Endothelial cell of umbilical vein (primary cell): Measurements from ENCODE around the gene RGS7. TPM values are rescaled to one million over a fixed set of nuclear protein-coding genes. Genes with fewer than 3 reads are reported as not detected.

Experiments
- BruUV-seq: library from RNA; stranded (reverse); fragments of 400-500 nt; replicated peaks from 2 replicates; lab custom pipeline; 2021; lab: Mats Ljungman, UMichigan
- CTCF ChIA-PET: fragments of 300-600, 350-600 bp; sonication (Branson Sonifier 250); formaldehyde crosslinking; loops from one replicate; lab custom pipeline; 2021; ENCODE audit warnings: antibody characterized with exemption, inconsistent platforms; lab: Charles Lee
- POLR2A ChIA-PET: fragments of 300-600, 350-600 bp; sonication (Branson Sonifier 250); formaldehyde crosslinking; loops from one replicate; lab custom pipeline; 2021; ENCODE audit warnings: antibody characterized with exemption, inconsistent platforms; lab: Charles Lee
- DNase-seq: peaks from one replicate; pipeline ENCODE4 v3.0.0-alpha.2; 2011; ENCODE audit warnings: low read depth, low spot score
- FAIRE-seq: peaks from 2 replicates; lab custom pipeline; 2011; peaks lifted over from hg19 to GRCh38; lab: Jason Lieb, UNC
- H2AFZ ChIP-seq: 2 replicates; pipeline ENCODE4 v1.6.0; 2012; ENCODE audit warnings: low read depth, low read length, control low read depth, inconsistent platforms
- H3K27ac ChIP-seq: 2 replicates; pipeline ENCODE4 v1.5.1; 2011; ENCODE audit warnings: low read depth, mild to moderate bottlenecking, control low read depth, low read length, moderate library complexity; ENCODE audit not compliant: insufficient read depth
- H3K27me3 ChIP-seq, 2 experiments: 2 replicates each; pipeline versions ENCODE4 v1.6.0 to v1.6.1; 2011; ENCODE audit warnings: low read length in 2 of 2, mixed read lengths in 1 of 2; ENCODE audit not compliant: control insufficient read depth in 2 of 2, insufficient read depth in 2 of 2
- H3K36me3 ChIP-seq, 2 experiments: 2 replicates in 1 of 2; 3 replicates in 1 of 2; pipeline ENCODE4 v1.5.1; 2011; ENCODE audit warnings: low read length in 2 of 2, mild to moderate bottlenecking in 1 of 2, moderate library complexity in 1 of 2; ENCODE audit not compliant: control insufficient read depth in 2 of 2, insufficient read depth in 2 of 2; ENCODE audit errors: extremely low read depth in 1 of 2
- H3K4me1 ChIP-seq: 3 replicates; pipeline ENCODE4 v1.5.1; 2011; ENCODE audit warnings: mild to moderate bottlenecking, low read length; ENCODE audit not compliant: control insufficient read depth, insufficient read depth; ENCODE audit errors: extremely low read depth
- H3K4me2 ChIP-seq: 2 replicates; pipeline ENCODE4 v1.6.1; 2011; ENCODE audit warnings: low read length, control low read depth, mixed read lengths; ENCODE audit not compliant: insufficient read depth
- H3K4me3 ChIP-seq, 3 experiments: fragments of 200-600 bp in 1 of 3; sonication (generic), shearing (Covaris generic) in 1 of 3; replicated peaks in 1 of 3; 2 replicates each; pipeline ENCODE4 v1.5.1; 2011 to 2016; ENCODE audit warnings: control low read depth in 3 of 3, low read length in 3 of 3, mild to moderate bottlenecking in 2 of 3, inconsistent platforms in 1 of 3, low read depth in 1 of 3, moderate library complexity in 1 of 3; ENCODE audit not compliant: insufficient read depth in 1 of 3
- H3K79me2 ChIP-seq: 2 replicates; pipeline ENCODE4 v1.6.0; 2012; ENCODE audit warnings: low read length, inconsistent platforms; ENCODE audit not compliant: control insufficient read depth, insufficient read depth
- H3K9ac ChIP-seq: replicated peaks from 2 replicates; pipeline ENCODE3; 2011; ENCODE audit warnings: low read length, control low read depth; ENCODE audit not compliant: insufficient read depth; ENCODE audit errors: extremely low read depth
- H3K9me1 ChIP-seq: replicated peaks from 3 replicates; pipeline ENCODE4 v1.6.0; 2011; ENCODE audit warnings: mild to moderate bottlenecking, low read length; ENCODE audit not compliant: control insufficient read depth, insufficient read depth; ENCODE audit errors: extremely low read depth
- H3K9me3 ChIP-seq: replicated peaks from 2 replicates; pipeline ENCODE4 v1.5.1; 2012; ENCODE audit warnings: low read length, inconsistent platforms; ENCODE audit not compliant: control insufficient read depth, insufficient read depth
- H4K20me1 ChIP-seq: replicated peaks from 2 replicates; pipeline ENCODE3; 2011; ENCODE audit warnings: mild to moderate bottlenecking, low read length; ENCODE audit not compliant: control insufficient read depth, insufficient read depth; ENCODE audit errors: extremely low read depth
- EZH2 ChIP-seq: IDR thresholded peaks from 2 replicates; pipeline ENCODE4 v1.6.1; 2012; ENCODE audit warnings: borderline replicate concordance, low read depth, mild to moderate bottlenecking, moderate library complexity, low read length, inconsistent platforms; ENCODE audit not compliant: severe bottlenecking
- FOS ChIP-seq: IDR thresholded peaks from 2 replicates; pipeline ENCODE4 v1.6.1; 2011; ENCODE audit warnings: mild to moderate bottlenecking, low read length, moderate library complexity, borderline replicate concordance; ENCODE audit not compliant: insufficient read depth
- GATA2 ChIP-seq: IDR thresholded peaks from 2 replicates; pipeline ENCODE4 v1.7.0; 2011; ENCODE audit warnings: low read depth, mild to moderate bottlenecking, moderate library complexity, mixed read lengths, low read length; ENCODE audit not compliant: insufficient read length, insufficient read depth
- JUN ChIP-seq: IDR thresholded peaks from 2 replicates; pipeline ENCODE4 v1.6.1; 2011; ENCODE audit warnings: borderline replicate concordance, low read depth; ENCODE audit not compliant: insufficient read length, insufficient read depth
- MYC ChIP-seq: IDR thresholded peaks from one replicate; pipeline ENCODE4 v1.6.1; 2011; ENCODE audit warnings: mild to moderate bottlenecking, low read depth, low read length
- POLR2A ChIP-seq: IDR thresholded peaks from 2 replicates; pipeline ENCODE4 v1.6.1; 2012; ENCODE audit warnings: low read depth, mild to moderate bottlenecking, control low read depth, low read length
- POLR2AphosphoS5 ChIP-seq: IDR thresholded peaks from 2 replicates; pipeline ENCODE4 v1.6.1; 2012; ENCODE audit warnings: low read depth, mild to moderate bottlenecking, control low read depth, low read length, moderate library complexity; ENCODE audit not compliant: insufficient read depth
- dilution Hi-C: fragments of 300-500 bp; cut with MboI; formaldehyde crosslinking; loops from one replicate; pipeline ENCODE4 v1.15.0; 2019; ENCODE audit warnings: low sequenced_read_pairs; ENCODE audit not compliant: extremely low pct_ligation_motif_present
- intact Hi-C: fragments of 100-400 bp; cut with micrococcal nuclease; formaldehyde crosslinking; loops from one replicate; pipeline ENCODE4 v1.10.0; 2022
- polyA plus RNA-seq, 4 experiments: library from polyadenylated mRNA; depleted of rRNA in 3 of 4; stranded (reverse) in 3 of 4; unstranded in 1 of 4; fragments of >200 nt; gene quantifications; 2 replicates each; pipeline versions ENCODE4 v1.2.1 to v1.2.3, GENCODE V29; 2011 to 2012; ENCODE audit warnings: missing spikeins in 1 of 4
- total RNA-seq: library from RNA; stranded (reverse); gene quantifications from 2 replicates; pipeline ENCODE4 v1.2.3, GENCODE V29; 2021
- TF ChIP-seq, protein P1 (sequence below), 2 donors: IDR thresholded peaks; 1 replicate in 1 of 2; 2 replicates in 1 of 2; pipeline ENCODE4 v1.5.1; 2011; ENCODE audit warnings: low read length in 2 of 2, mild to moderate bottlenecking in 2 of 2, moderate library complexity in 2 of 2, control low read depth in 1 of 2, inconsistent platforms in 1 of 2, low read depth in 1 of 2; ENCODE audit not compliant: insufficient read depth in 1 of 2; ENCODE audit errors: extremely low read depth in 1 of 2
- TF ChIP-seq, protein P2 (sequence below): IDR thresholded peaks from 2 replicates; pipeline ENCODE4 v1.6.1; 2011; ENCODE audit not compliant: insufficient read depth, insufficient read length

Gene RGS7
- total and polyA plus RNA-seq, 2 donors (not counting 3 experiments of a cell fraction or from before 2014, with no cell fraction given) = 0.43 to 0.44 TPM

DNA sequence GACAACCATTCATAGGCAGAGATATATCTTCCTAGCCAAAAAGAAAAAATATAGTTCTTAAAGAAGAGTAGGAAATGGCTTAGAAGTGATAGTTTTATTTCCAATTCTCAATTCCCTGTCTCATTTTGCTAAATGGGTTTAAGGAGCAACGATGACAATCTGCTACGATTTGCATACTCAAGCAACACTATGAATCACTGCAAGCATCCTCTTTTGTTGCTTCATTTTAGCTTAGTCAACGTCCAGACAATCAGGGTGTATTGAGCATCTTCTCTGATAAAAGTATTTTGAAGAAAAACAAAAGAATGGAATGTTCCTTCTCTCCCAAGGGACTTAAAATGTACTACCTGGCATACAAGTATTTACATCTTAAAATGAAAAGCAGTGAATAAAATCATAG, 80.6 kb downstream of the RGS7 start:
- no peaks in the 10 kb centered on the region for H4K20me1 ChIP-seq
- CTCF ChIA-PET = interaction anchor here (1.1 kb wide), 2 partner anchors 47 to 209 kb away, joined by 3 to 4 read pairs; no protein-coding TSS in a partner anchor
- H3K4me1 ChIP-seq = peaks cover 13% of the 10 kb centered on the region
- TF ChIP-seq JUN (no peak), POLR2AphosphoS5 (no peak), MYC (no peak), POLR2A (no peak), EZH2 (no peak), FOS (no peak), GATA2 (no peak)
- TF ChIP-seq, protein P1, sequence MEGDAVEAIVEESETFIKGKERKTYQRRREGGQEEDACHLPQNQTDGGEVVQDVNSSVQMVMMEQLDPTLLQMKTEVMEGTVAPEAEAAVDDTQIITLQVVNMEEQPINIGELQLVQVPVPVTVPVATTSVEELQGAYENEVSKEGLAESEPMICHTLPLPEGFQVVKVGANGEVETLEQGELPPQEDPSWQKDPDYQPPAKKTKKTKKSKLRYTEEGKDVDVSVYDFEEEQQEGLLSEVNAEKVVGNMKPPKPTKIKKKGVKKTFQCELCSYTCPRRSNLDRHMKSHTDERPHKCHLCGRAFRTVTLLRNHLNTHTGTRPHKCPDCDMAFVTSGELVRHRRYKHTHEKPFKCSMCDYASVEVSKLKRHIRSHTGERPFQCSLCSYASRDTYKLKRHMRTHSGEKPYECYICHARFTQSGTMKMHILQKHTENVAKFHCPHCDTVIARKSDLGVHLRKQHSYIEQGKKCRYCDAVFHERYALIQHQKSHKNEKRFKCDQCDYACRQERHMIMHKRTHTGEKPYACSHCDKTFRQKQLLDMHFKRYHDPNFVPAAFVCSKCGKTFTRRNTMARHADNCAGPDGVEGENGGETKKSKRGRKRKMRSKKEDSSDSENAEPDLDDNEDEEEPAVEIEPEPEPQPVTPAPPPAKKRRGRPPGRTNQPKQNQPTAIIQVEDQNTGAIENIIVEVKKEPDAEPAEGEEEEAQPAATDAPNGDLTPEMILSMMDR (IDR thresholded peaks at IDR 0.05; ENCODE audit: extremely low read depth in 1 of 2, insufficient read depth in 1 of 2, low read depth in 1 of 2, low read length in 2 of 2) = no peak
- TF ChIP-seq, protein P2, sequence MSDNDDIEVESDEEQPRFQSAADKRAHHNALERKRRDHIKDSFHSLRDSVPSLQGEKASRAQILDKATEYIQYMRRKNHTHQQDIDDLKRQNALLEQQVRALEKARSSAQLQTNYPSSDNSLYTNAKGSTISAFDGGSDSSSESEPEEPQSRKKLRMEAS = no peak
- H3K9me1 ChIP-seq = no peaks in the 10 kb centered on the region
- H3K4me2 ChIP-seq = no peak overlapping the region
- DNase-seq (no peak), FAIRE-seq (no peak)
- POLR2A ChIA-PET = no interaction called here
- BruUV-seq = no TSS peak
- no peak overlapping the region for H2AFZ ChIP-seq
- H3K79me2 ChIP-seq = no peaks in the 10 kb centered on the region
- H3K27me3 ChIP-seq = no peaks in the 10 kb centered on the region
- intact Hi-C loops (no loop called here), dilution Hi-C loops (no loop called here)
- no peak overlapping the region for H3K4me3 ChIP-seq
- H3K27ac ChIP-seq = peak overlapping the region; percentile 18
- no peaks in the 10 kb centered on the region for H3K9me3 ChIP-seq
- no peak overlapping the region for H3K9ac ChIP-seq
- no peaks in the 10 kb centered on the region for H3K36me3 ChIP-seq
